Sigmoid colon (tissue), 7 donors: ENCODE measurements around the gene TMCC3. TPM values are rescaled to one million over a fixed set of nuclear protein-coding genes. Genes with fewer than 3 reads are reported as not detected.

Source experiments
- DNase-seq: peaks from one replicate; pipeline ENCODE4 v3.0.0-alpha.2; 2019
- H3K27ac ChIP-seq, 4 donors: fragments of 200-600 bp; sonication (generic); one replicate each; pipeline ENCODE4 v1.5.1; 2016 to 2019; ENCODE audit warnings: mild to moderate bottlenecking in 1 of 4
- H3K27me3 ChIP-seq, 3 donors: fragments of 200-600 bp; sonication (generic); one replicate each; pipeline ENCODE4 v1.5.1; 2019; ENCODE audit warnings: mild to moderate bottlenecking in 1 of 3
- H3K36me3 ChIP-seq, 4 donors: fragments of 200-600 bp; sonication (generic); one replicate each; pipeline ENCODE4 v1.5.1; 2016 to 2019
- H3K4me1 ChIP-seq, 4 donors: fragments of 200-600 bp; sonication (generic); one replicate each; pipeline ENCODE4 v1.5.1; 2017 to 2019
- H3K4me3 ChIP-seq, 4 donors: fragments of 200-600 bp; sonication (generic); one replicate each; pipeline ENCODE4 v1.5.1; 2017 to 2019; ENCODE audit warnings: mild to moderate bottlenecking in 2 of 4, moderate library complexity in 1 of 4
- H3K9me3 ChIP-seq, 4 donors: fragments of 200-600 bp in 3 of 4; sonication (generic) in 3 of 4; one replicate each; pipeline versions ENCODE4 v1.5.1 to v1.6.1; 2013 to 2019
- EP300 ChIP-seq, 4 donors: sonication (generic); formaldehyde crosslinking; IDR thresholded peaks; one replicate each; pipeline ENCODE4 v1.6.1; 2017; ENCODE audit warnings: antibody characterized with exemption in 4 of 4
- POLR2A ChIP-seq, 2 donors: fragments of 450-650 bp; IDR thresholded peaks; one replicate each; pipeline ENCODE4 v1.6.1; 2016; ENCODE audit warnings: antibody characterized with exemption in 2 of 2, mild to moderate bottlenecking in 2 of 2, moderate library complexity in 2 of 2
- POLR2AphosphoS5 ChIP-seq, 4 donors: sonication (generic); formaldehyde crosslinking; IDR thresholded peaks; one replicate each; pipeline ENCODE4 v1.6.1; 2017; ENCODE audit warnings: antibody characterized with exemption in 4 of 4
- WGBS, 2 donors: extraction: QIAGEN DNeasy Blood & Tissue Kit; methylation state at CpG; one replicate each; pipeline ENCODE4 v1.1.7; 2013; 5-methylcytosine and 5-hydroxymethylcytosine counted together
- intact Hi-C: fragments of 100-400 bp; cut with DNase I; formaldehyde crosslinking; loops from one replicate; pipeline ENCODE4 v1.15.1; 2023
- polyA plus RNA-seq, 3 donors: library from polyadenylated mRNA; stranded (reverse); fragments of 200-250 nt; gene quantifications; one replicate each; pipeline ENCODE4 v1.2.3, GENCODE V29; 2013
- total RNA-seq, 4 donors: library from RNA; depleted of rRNA; stranded (reverse); fragments of >200 nt; gene quantifications; one replicate each; pipeline ENCODE4 v1.1.0, GENCODE V29; 2016
- TF ChIP-seq, protein P1 (sequence below), 4 experiments: fragments of 450-650 bp in 3 of 4; fragments of 200-600 bp in 1 of 4; IDR thresholded peaks; one replicate each; pipeline ENCODE4 v1.5.1; 2016 to 2019; ENCODE audit warnings: antibody characterized with exemption in 4 of 4, mild to moderate bottlenecking in 3 of 4, moderate library complexity in 2 of 4
- donor health status: healthy with polysubstance abuse.
- donor health status: Bipolar disorder and iron deficiency.
- donor health status: healthy.

Gene TMCC3
- total and polyA plus RNA-seq, 7 donors: 4.9 to 44.9 (median 8.3) TPM

DNA sequence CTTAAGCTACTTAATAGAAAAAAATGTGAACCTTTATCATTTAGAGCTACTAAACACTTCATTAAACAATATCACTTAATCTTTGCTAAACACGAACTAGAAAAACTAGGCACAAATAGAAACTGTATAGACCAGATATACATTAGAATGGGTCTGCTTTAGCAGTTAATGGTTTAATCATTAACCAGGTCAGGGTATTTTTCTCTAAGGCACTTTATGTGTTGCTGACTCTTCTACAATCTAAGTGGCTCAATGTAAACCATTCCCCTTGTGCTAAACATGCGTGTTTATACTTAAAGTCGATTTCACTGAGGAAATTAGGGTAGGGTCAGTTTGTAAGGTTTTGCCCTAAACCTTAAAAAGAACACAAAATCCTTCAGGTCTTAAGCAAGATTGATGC, 29.7 kb downstream of the TMCC3 start:
- Histone ChIP-seq H3K4me1 (peaks cover 0 to 35% (median 28%) of the 10 kb centered on the region in 4 donors), H3K27ac (no peak overlapping the region), H3K36me3 (no peaks in the 10 kb centered on the region), H3K27me3 (no peaks in the 10 kb centered on the region), H3K9me3 (no peaks in the 10 kb centered on the region), H3K4me3 (no peak overlapping the region)
- WGBS, 2 donors: 20 to 69% methylated on average over 3 of the region's 3 CpGs
- TF ChIP-seq EP300 (IDR thresholded peaks at IDR 0.05) (no peak), POLR2AphosphoS5 (IDR thresholded peaks at IDR 0.05) (no peak), POLR2A (IDR thresholded peaks at IDR 0.05) (no peak)
- TF ChIP-seq, protein P1, sequence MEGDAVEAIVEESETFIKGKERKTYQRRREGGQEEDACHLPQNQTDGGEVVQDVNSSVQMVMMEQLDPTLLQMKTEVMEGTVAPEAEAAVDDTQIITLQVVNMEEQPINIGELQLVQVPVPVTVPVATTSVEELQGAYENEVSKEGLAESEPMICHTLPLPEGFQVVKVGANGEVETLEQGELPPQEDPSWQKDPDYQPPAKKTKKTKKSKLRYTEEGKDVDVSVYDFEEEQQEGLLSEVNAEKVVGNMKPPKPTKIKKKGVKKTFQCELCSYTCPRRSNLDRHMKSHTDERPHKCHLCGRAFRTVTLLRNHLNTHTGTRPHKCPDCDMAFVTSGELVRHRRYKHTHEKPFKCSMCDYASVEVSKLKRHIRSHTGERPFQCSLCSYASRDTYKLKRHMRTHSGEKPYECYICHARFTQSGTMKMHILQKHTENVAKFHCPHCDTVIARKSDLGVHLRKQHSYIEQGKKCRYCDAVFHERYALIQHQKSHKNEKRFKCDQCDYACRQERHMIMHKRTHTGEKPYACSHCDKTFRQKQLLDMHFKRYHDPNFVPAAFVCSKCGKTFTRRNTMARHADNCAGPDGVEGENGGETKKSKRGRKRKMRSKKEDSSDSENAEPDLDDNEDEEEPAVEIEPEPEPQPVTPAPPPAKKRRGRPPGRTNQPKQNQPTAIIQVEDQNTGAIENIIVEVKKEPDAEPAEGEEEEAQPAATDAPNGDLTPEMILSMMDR (IDR thresholded peaks at IDR 0.05): no peak
- intact Hi-C loops: no loop called here
- no peak for DNase-seq

DNA sequence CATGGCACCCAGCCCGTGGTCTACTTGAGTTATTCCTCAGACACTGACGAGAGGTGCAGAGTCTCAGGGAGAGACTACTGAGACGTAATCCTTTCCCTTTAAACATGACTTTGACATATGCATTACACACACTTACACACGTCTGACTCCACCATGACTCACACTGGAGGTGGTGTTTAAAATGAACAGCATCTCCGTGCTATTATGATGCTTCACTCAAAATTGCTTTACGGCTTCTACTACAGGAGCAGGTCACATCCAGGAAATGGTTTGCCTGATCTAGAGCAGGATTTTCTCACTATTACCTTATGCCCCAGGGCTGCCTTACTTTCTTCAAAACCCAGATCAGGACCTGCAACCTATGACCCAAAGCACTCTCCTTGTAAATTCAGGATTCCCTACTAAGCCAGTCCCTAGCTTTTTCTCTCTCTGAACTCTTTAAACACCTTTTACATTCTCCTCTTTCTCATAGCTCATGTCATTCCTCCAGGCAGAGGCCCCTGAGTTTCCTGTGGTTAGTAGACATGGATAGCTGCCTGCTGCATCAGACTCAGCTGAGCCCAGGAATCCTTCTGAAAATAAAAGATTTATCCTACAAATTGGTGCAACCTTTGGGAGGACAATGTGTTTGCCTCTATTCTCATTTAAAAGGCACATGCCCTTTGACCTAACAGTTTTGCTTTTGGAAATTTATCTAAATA, 31.2 kb downstream of the TMCC3 start:
- Histone ChIP-seq H3K4me1 (peaks cover 0 to 48% (median 34%) of the 10 kb centered on the region in 4 donors), H3K4me3 (no peak overlapping the region), H3K27ac (no peak overlapping the region), H3K9me3 (no peaks in the 10 kb centered on the region), H3K36me3 (no peaks in the 10 kb centered on the region), H3K27me3 (no peaks in the 10 kb centered on the region)
- no peak for TF ChIP-seq EP300 (IDR thresholded peaks at IDR 0.05)
- no peak for TF ChIP-seq POLR2AphosphoS5 (IDR thresholded peaks at IDR 0.05)
- no peak for TF ChIP-seq POLR2A (IDR thresholded peaks at IDR 0.05)
- TF ChIP-seq, protein P1 (IDR thresholded peaks at IDR 0.05): no peak
- DNase-seq: no peak
- intact Hi-C loops: no loop called here
- WGBS, 2 donors: 52 to 75% methylated on average over 6 of the region's 6 CpGs

DNA sequence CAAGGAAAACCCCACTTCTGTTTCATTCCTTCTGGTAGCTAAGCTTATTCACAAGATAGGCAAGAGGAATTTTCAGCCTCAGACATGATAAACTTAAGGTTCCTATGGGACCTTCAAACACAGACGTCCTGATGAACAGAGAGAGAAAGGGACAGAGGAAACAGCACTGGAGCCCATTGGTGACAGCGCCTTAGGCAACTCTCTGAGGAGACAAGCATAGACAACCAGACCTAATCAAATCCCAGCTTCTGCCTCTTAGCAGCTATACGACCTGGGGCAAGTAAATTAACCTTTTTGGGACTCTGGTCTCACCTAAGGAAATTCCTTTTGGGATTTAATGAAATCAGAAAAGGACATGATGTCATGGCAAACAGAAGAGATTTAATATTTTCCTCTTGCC, 33.3 kb downstream of the TMCC3 start:
- H3K36me3 ChIP-seq: no peaks in the 10 kb centered on the region
- no peaks in the 10 kb centered on the region for H3K9me3 ChIP-seq
- WGBS, 2 donors: 73 to 77% methylated on average over 3 of the region's 3 CpGs
- intact Hi-C loops: no loop called here
- H3K4me3 ChIP-seq: no peak overlapping the region
- DNase-seq: no peak
- peaks cover 0 to 39% (median 24%) of the 10 kb centered on the region in 4 donors for H3K4me1 ChIP-seq
- TF ChIP-seq POLR2AphosphoS5 (IDR thresholded peaks at IDR 0.05): no peak
- no peak for TF ChIP-seq POLR2A (IDR thresholded peaks at IDR 0.05)
- TF ChIP-seq EP300 (IDR thresholded peaks at IDR 0.05): no peak
- TF ChIP-seq, protein P1 (IDR thresholded peaks at IDR 0.05): no peak
- no peaks in the 10 kb centered on the region for H3K27me3 ChIP-seq
- peak overlapping the region in 1 of 4 donors; percentile 73 for H3K27ac ChIP-seq

DNA sequence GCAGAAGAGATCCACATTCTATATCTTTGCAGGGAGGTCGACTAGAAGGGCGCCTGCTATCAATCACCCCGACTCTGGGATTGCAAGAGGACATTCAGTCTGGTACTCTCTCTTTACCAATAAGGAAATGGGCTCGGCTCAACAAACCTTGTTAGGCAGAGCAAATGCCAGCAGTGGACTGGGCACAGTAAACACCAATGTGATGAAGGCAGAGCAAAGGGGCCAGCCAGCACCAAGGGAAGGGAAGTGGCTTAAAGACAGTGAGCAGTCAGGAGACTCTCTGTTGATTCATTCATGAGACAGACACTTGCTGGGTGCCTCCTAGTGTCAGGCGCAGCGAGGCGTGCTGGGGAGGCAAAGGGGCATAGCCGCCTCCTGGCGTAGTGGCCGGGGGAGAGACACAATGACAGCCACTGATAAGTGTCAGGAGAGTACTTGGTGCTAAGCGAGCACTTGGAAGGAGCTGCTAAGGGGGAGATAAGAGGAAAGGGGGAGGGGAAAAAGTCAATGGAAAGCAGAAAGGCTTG, 34.1 kb downstream of the TMCC3 start:
- H3K4me3 ChIP-seq: peak overlapping the region; percentile 3 to 33 (median 22)
- H3K36me3 ChIP-seq: no peaks in the 10 kb centered on the region
- TF ChIP-seq, protein P1 (IDR thresholded peaks at IDR 0.05): no peak
- TF ChIP-seq EP300 (IDR thresholded peaks at IDR 0.05) (no peak), POLR2AphosphoS5 (IDR thresholded peaks at IDR 0.05) (no peak), POLR2A (IDR thresholded peaks at IDR 0.05) (no peak)
- H3K27me3 ChIP-seq: no peaks in the 10 kb centered on the region
- H3K9me3 ChIP-seq: no peaks in the 10 kb centered on the region
- peaks cover 0 to 31% (median 19%) of the 10 kb centered on the region in 4 donors for H3K4me1 ChIP-seq
- peak overlapping the region; percentile 52 to 73 (median 62) for H3K27ac ChIP-seq
- DNase-seq: peak; percentile 73
- 30 to 67% methylated on average over 11 of the region's 11 CpGs for WGBS, 2 donors
- intact Hi-C loops: no loop called here
